WERI-Rb-1 (cell line): ENCODE measurements around the gene TMEM182.

Experiments
- DNase-seq: peaks from one replicate; pipeline ENCODE4 v3.0.0-alpha.2; 2020
- H3K27ac ChIP-seq: fragments of 250-450 bp; sonication (Bioruptor Pico); 2 replicates; pipeline ENCODE4 v1.5.1; 2020; ENCODE audit warnings: mild to moderate bottlenecking, moderate library complexity
- H3K27me3 ChIP-seq: fragments of 250-450 bp; sonication (Bioruptor Pico); 2 replicates; pipeline ENCODE4 v1.5.1; 2021; ENCODE audit warnings: mild to moderate bottlenecking, low read depth, moderate library complexity; ENCODE audit not compliant: insufficient read depth, severe bottlenecking
- H3K36me3 ChIP-seq: fragments of 250-450 bp; sonication (Bioruptor Pico); 2 replicates; pipeline ENCODE4 v1.5.1; 2020; ENCODE audit warnings: mild to moderate bottlenecking, moderate library complexity
- H3K4me3 ChIP-seq: 2 replicates; pipeline ENCODE4 v1.5.1; 2011; ENCODE audit warnings: low read depth, mild to moderate bottlenecking, control low read depth, low read length
- H3K9me3 ChIP-seq: fragments of 250-450 bp; sonication (Bioruptor Pico); 2 replicates; pipeline ENCODE4 v1.5.1; 2021; ENCODE audit warnings: mild to moderate bottlenecking, moderate library complexity; ENCODE audit not compliant: severe bottlenecking
- TF ChIP-seq, protein P1 (sequence below): IDR thresholded peaks from 2 replicates; pipeline ENCODE4 v1.5.1; 2011; ENCODE audit warnings: low read depth, mild to moderate bottlenecking, control low read depth, inconsistent platforms, low read length

Gene TMEM182

DNA sequence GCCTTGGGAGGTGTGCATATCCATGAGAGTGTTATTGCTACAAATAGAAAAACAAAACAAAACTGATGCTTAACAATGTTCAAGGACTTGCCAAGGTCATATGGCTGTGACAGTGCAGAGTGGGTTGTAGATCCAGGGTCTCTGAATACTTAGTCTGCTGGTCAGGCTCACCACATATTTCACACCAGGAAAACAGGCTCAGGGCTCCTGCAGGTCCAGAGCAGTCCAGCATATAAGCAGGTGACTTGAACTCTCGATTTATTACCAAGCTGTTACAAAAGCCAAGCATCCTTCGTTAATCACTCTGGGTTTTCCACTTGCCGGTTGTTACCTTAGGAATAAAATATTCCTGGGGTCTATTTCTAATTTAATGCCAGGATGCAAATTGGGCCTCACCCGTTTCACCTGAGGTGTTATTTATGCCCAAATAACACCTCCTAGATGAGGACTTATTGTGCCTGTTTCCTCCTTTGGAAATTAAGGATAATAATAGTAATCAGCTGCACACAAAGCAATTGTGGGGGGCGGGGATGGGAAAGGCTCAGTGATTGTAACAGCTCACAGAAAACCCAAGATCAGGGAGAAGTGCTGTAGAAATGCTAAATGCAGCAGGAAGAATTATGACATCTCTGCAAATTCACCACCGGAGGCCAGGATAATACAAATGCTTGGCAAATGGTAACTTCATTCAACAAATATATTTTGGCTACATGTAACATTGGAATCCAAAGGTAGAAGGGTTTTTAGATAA is 72.9 kb downstream of the TMEM182 start:
- Histone ChIP-seq H3K27ac (no peak overlapping the region), H3K36me3 (no peaks in the 10 kb centered on the region), H3K27me3 (peaks cover 57% of the 10 kb centered on the region), H3K9me3 (no peaks in the 10 kb centered on the region), H3K4me3 (no peak overlapping the region)
- TF ChIP-seq, protein P1, sequence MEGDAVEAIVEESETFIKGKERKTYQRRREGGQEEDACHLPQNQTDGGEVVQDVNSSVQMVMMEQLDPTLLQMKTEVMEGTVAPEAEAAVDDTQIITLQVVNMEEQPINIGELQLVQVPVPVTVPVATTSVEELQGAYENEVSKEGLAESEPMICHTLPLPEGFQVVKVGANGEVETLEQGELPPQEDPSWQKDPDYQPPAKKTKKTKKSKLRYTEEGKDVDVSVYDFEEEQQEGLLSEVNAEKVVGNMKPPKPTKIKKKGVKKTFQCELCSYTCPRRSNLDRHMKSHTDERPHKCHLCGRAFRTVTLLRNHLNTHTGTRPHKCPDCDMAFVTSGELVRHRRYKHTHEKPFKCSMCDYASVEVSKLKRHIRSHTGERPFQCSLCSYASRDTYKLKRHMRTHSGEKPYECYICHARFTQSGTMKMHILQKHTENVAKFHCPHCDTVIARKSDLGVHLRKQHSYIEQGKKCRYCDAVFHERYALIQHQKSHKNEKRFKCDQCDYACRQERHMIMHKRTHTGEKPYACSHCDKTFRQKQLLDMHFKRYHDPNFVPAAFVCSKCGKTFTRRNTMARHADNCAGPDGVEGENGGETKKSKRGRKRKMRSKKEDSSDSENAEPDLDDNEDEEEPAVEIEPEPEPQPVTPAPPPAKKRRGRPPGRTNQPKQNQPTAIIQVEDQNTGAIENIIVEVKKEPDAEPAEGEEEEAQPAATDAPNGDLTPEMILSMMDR: no peak
- no peak for DNase-seq

DNA sequence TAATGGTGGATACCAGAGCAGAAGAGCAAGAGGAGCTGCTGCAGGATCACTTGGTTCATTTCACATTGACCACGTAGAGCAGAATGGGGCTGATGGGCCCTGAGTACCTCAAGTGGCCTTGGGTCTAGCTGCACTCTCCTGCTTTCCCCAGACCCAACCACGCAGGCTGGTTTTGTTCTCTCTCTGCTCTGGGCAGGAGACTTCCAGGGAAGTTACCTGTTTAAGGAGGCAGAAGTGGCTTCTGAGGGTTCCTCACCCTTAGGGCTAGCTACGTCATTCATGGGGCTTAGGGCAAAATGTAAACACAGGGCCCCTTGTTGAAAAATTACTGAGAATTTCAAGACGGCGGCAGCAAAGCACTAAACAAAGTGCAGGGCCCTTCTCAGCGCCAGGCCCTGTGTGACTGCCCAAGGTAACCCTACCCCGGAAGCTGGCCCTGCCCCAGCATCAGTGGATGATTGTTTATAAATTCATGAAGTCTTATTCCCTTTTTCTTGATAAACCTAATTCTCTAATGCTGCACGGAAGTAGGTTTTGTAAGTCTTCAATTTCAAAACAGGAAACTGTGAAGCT is 75.9 kb downstream of the TMEM182 start:
- Histone ChIP-seq H3K4me3 (no peak overlapping the region), H3K27me3 (peaks cover 62% of the 10 kb centered on the region), H3K36me3 (no peaks in the 10 kb centered on the region), H3K9me3 (no peaks in the 10 kb centered on the region), H3K27ac (no peak overlapping the region)
- TF ChIP-seq, protein P1: no peak
- DNase-seq: no peak

DNA sequence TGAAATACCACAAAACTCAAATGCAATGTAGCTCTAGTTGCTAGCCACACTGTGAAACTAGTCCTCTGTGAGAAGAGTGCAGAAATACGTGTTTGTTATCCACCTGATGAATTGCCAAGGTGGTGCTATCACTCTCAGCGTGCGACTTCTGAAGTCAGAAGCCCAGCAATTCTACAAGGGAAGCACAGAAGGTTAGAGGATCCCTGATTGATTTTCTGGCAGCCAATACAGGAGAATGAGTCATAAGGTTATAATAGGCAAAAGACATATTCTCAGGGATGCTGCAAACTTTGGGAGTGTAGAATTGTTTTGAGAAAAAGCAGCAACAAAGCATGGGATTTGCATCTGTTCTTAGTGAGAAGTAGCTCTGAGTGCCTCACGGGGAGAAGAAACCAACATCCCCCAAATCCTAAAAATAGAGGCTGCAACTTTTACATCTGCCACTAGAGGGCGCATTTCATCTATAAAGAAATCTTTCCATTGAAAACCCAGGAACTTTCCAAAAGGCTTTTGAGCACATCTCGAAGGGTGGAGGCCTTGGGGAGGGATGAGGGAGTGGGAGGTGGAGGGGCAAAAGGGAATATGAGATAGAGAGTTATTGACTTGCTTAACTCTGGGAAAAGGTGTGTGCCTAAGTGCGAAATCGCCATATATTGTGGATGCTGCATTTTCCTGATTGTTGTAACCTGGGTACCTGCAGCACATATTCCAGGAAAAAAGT is 78.0 kb downstream of the TMEM182 start:
- Histone ChIP-seq H3K9me3 (no peaks in the 10 kb centered on the region), H3K27me3 (peaks cover 71% of the 10 kb centered on the region), H3K4me3 (no peak overlapping the region), H3K27ac (no peak overlapping the region), H3K36me3 (no peaks in the 10 kb centered on the region)
- peak; percentile 25 for DNase-seq
- TF ChIP-seq, protein P1: peak; percentile 56

DNA sequence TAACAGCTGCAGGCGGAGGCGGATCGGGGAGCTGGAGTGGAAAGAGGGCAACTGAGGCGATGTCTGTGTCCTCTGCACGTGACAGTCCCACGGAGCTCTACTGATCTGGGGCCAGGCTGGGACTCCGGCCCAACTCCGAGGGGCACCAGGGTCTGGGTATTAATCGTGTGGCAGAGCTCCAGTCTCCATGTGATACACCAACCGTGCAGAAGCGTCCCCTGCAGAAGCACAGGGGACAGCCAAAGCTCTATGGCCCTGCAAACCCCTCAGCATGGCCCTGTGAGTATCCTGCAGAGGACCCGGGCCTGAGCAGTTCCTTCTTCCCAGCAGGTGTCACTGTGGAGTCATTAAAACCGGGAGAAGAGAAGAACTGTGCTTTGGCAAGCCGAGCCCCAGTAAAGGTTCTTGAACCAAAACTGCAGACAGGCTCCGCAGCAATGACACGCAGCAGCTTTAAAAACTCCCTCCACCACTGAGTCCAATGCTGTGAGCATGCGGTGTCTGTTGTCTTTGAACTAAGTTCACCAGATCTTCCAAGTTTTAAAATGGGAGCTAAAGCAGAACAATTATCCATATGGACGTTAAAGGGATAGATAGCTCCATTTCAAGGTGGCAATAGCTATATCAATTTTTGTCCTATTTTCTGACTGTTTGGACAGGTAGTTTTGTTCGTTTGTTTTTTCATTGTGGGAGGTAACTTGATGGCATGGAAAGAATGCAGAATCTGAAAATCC is 79.4 kb downstream of the TMEM182 start:
- H3K27ac ChIP-seq: no peak overlapping the region
- no peaks in the 10 kb centered on the region for H3K36me3 ChIP-seq
- no peaks in the 10 kb centered on the region for H3K9me3 ChIP-seq
- H3K4me3 ChIP-seq: no peak overlapping the region
- peaks cover 79% of the 10 kb centered on the region for H3K27me3 ChIP-seq
- TF ChIP-seq, protein P1: peak; percentile 63
- DNase-seq: peak; percentile 48

DNA sequence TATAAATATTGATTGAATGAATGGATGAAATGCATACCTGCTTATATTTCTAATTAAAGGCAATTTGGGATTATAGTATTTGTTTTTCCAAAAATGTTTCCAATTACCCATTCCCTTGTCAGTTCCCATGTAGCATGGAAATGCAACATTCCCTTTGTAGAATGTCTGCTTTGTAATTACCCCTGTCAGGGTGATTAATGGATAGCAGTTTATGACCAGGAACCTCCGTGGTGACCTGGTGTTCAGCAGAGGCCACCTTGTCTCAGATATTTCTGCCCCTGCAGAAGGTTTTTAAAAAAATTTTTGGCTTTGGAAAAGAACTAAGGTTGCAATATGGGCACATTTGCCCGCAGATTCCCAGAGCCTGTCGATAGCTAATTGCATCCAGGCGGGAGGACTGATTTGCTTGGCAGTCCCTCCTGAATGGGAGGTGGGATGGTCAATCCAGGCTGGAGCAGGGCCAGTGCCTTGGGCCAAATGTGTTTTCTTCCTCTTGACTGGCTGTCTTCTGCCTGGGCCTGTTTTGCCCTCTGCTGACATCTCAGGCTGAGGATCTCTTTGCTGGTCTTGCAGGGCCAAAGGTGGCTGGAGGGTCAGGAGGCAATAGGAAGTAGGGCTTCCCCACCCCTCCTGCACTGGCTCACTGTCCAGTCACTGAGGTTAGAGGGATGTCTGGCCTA is 82.1 kb downstream of the TMEM182 start:
- Histone ChIP-seq H3K27me3 (peaks cover 89% of the 10 kb centered on the region), H3K4me3 (no peak overlapping the region), H3K36me3 (no peaks in the 10 kb centered on the region), H3K9me3 (no peaks in the 10 kb centered on the region), H3K27ac (no peak overlapping the region)
- DNase-seq: no peak
- TF ChIP-seq, protein P1: no peak
